HG03108 (cell line): ENCODE data around the gene MARCKSL1.

Experiments used
- ATAC-seq: cut with Tn5 transposase; IDR thresholded peaks from one replicate; pipeline ENCODE4 v1.9.1; 2021; ENCODE audit warnings: moderate library complexity; ENCODE audit not compliant: unreplicated experiment

MARCKSL1 gene

DNA sequence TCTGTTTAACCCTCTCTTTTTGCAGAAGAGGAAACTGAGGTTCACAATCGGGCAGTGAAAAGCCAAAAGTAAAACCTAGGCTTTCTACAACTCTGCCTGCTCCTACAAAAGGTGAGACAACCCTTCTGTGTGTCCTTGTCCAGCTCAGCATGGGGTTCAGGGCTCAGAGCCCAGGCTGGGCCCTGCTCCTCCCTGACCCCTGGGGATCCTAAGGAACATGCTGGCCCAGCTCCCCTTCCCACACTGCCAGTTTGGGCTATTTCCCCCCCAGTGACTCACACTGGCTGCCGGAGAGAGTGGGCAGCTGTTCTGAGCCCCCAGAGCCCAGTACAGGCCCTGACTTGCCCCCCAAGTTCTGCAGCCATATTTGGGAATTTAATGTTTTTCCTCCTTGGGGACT, 17.4 kb upstream of the MARCKSL1 start:
- ATAC-seq: no peak

DNA sequence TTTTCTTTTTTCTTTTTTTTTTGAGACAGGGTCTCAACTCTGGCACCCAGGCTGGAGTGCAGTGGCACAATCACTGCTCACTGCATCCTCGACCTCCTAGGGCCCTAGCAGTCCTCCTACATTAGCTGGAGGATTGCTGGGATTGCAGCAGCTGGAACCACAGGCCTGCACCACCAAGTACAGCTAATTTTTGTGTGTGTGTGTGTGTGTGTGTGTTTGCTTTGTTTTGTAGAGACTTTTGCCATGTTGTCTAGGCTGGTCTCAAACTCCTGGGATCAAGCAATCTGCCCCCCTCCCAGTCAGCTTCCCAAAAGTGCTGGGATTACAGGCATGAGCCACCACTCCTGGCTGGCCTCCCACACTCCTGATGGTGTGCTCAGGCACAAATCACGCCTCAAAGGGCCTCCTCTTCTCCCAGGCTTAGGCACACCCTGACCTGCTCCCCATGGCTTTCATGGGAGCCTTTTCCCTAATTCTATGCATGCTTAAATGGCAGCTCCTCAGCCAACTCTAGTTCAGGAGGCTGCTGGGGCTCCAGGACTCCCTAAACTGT, 16.9 kb upstream of the MARCKSL1 start:
- ATAC-seq: no peak

DNA sequence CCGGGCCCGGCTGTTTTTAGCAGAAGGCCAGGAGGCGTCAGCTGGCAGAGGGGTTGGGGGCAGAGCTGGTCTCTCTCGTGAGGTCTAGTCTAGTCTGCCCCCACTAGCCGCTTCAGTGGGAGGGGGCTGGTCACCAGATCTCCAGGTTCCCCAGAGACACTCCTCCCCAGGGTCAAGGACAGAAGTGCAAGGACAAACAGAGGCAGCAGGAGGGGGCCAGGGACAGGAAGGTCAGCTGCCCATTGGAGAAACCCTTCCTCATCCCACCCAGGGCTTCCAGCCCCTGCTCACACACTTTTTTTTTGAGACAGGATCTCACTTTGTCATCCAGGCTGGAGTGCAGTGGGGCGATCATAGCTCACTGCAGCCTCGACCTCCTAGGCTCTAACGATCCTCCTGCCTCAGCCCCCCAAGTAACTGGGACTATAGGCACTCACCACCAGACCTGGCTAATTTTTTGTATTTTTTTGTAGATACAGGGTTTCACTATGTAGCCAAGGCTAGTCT, 16.3 kb upstream of the MARCKSL1 start:
- no peak for ATAC-seq

- ATAC-seq: peak; percentile 82
Observed at GRCh38 chr1:32351399-32352238, 15.6 kb upstream of the MARCKSL1 start.

DNA sequence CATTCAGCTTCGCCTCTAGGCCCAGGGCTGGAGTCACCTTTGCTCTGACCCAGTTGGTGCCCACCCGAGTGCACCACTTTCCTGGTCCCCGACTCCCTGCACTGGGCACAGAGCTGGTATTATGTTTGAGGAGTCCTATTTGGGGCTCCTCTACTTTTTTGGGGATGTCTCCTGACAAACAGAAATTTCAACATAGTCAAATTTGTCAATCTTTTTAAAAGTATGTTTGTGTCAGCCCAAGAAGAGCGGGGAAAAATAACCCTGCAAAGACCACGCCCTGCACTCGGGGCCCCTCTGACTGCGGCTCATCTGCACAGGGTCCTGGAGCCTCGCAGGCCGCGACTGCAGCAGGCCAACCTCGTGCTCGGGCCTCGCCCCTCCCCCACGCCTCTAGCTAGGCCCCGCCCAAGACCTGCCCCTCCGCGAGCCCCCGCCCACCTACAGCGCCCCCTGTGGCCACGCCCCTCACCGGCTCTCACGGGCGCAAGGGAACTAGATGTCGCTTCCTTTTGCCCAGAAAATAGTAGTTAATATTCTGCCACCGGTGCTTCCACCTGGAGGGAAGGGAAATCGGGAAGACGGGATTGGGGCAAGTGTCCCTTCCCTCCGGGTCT, 14.9 kb upstream of the MARCKSL1 start:
- ATAC-seq: peak; percentile 7

GRCh38 chr1:32349211-32349708, 13.2 kb upstream of the MARCKSL1 start:
- no peak for ATAC-seq

- ATAC-seq: no peak
Observed at GRCh38 chr1:32346532-32347157, 10.6 kb upstream of the MARCKSL1 start.

GRCh38 chr1:32345289-32345827, 9.3 kb upstream of the MARCKSL1 start:
- ATAC-seq: no peak

DNA sequence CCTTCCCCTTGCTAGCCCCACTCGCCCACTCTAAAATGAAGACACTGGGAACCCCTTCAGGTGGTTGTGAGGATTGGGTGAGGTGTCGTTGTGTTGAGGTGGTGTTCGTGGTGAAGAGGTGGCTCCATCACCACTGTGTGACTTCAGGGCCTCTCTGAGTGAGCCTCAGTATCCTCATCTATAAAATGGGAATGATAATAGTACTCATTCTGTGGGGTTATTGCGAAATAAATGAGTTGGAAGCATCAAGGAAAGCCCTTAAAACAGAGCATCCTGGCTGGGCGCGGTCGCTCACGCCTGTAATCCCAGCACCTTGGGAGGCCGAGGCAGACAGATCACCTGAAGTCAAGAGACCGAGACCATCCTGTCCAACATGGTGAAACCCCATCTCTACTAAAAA, 6.7 kb upstream of the MARCKSL1 start:
- ATAC-seq: no peak

DNA sequence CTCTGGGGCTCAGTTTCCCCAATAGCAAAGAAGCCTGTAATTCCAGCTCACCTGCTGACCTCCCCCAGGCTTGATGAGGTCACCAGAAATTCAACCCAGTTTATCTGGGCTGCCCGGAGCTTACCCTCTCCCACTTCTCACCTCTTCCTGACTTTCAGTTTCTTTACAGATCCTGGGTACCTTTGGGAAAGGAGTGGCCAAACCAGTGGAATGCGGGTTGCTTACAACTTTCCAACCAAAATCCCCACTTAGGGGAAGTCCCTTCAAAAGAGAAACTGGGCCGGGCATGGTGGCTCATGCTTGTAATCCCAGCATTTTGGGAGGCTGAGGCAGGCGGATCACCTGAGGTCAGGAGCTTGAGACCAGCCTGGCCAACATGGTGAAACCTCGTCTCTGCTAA, 5.9 kb upstream of the MARCKSL1 start:
- no peak for ATAC-seq

GRCh38 chr1:32341186-32341757, 5.2 kb upstream of the MARCKSL1 start:
- ATAC-seq: no peak

DNA sequence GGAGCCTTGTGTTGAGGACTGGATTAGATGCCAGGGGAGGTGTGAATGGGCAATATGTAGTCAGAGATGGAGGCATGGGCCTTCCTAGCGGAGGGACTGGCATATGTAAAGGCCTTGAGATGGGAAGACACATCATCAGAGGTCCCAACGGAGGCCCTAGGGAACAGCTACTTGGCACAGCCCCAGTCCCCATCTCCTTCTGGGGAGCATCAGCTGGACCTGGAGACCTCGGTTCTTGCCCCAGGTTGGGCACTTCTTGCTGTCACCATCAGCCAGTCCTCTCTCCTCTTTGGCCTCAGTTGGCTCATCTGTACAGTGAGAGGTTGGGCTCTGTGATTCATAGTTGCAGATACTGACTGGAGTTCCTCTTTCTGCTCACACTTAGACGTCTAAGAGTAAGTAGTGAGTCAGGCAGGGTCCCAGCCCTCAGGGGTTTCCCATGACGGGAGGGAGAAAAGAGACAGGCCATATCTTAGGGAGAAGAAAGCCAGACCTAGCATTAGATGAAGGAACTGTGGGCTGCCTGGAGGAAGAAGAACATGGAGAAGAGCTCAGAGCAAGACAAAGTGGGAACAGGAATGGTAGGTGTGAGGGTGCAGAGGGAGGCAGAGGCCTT, 3.4 kb upstream of the MARCKSL1 start:
- no peak for ATAC-seq

- no peak for ATAC-seq
Observed at GRCh38 chr1:32338637-32339145, 2.7 kb upstream of the MARCKSL1 start.

DNA sequence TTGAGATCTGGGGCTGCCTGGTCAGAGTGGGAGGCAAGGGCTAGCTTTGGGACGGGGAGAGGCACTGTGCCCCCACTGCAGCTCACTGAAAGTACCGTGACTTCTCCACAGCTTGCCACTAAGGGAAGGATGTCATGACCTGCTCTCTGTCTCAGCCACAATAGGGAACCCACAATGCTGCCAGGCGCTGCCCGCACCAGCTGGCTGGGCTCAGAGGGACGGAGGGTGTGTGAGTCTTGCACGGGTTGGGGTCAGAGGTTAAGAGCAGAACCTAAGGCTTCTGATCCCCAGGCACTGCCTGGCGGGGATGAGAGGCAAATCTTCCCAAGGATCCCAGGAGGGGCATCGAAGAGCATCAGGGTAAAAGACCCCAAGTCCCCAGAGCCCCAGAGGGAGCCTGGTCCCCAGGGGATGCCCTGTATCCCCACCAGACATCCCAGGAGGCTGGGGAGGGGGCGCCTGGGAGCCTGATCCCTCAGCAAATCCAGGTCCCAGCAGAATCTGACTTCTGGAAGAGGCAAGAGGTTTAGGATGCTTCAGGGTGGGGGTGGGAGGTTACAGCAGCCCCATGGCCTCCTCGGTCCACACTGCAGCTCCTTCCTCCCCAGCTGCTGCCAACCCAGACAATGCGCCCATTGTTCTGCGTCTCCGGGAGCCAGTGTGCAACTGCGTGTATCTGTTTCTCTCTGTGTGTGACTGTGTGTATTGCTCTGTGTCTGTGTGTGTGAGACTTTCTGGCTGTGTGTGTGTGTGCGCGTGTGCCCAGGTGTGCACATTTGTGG, 2.0 kb upstream of the MARCKSL1 start:
- peak; percentile 31 for ATAC-seq

DNA sequence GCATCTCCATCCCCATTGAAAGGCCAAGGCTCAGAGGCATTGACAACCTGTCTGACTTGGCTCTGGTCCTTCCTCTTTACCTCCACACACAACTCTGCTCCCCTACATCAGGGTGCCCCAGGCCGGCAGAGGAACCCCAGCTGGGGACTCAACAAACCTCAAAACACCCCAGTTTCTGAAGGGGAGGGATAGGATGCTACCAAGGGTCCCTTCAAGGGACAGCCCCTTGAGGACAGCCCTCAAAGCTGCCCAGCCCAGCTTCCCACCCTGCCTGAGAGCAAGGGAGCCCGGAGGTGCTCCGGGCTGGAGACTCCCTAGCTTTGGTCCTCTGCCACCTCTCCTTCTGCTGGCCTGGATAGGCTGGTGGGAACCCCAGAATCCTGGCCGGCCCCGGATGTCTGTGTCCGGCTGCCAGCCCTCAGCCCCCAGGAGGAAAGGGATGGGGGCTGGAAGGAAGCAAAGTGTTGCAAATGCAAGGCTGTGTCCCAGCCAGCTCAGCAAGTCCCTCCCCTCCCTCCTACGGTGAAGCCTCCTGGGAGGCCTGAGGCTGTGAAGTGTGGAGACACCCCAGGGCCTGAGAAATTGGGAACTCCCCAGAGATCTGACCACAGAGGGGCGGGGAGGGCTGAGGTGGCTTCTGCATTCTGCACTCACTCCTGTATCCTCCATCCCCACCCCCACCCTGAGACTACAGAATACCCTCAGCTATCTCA, 1.1 kb upstream of the MARCKSL1 start:
- ATAC-seq: no peak

GRCh38 chr1:32336591-32336932, 529 bp upstream of the MARCKSL1 start:
- no peak for ATAC-seq

DNA sequence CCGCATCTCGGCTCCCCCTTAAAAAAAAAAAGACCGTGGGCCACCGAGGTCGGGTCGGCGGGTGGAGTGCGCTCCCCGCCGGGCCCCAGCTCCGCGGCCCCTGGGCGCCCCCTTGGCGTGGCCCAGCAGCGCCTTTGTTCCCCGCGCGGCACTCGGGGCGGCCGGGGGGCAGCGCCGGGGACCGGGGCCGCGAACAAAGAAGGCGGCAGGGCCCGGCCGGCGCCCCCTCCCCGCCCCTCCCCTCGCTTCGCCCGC, 571 bp downstream of the MARCKSL1 start:
- ATAC-seq: no peak

- ATAC-seq: no peak
Observed at GRCh38 chr1:32334864-32335534, 1.0 kb downstream of the MARCKSL1 start.
